NT2/D1 (cell line): ENCODE measurements around the gene FGF11.
A peak's percentile ranks its signal among the peaks of the same experiment; 100 is the strongest.

Experiments used
- DNase-seq: peaks from one replicate; pipeline ENCODE4 v3.0.0-alpha.2; 2011; ENCODE audit warnings: low read depth, low spot score
- H3K27me3 ChIP-seq: 2 replicates; pipeline ENCODE4 v1.6.0; 2011; ENCODE audit warnings: mild to moderate bottlenecking; ENCODE audit not compliant: insufficient read length, insufficient read depth
- H3K36me3 ChIP-seq: 2 replicates; pipeline ENCODE4 v1.6.1; 2011; ENCODE audit warnings: mild to moderate bottlenecking, low read length, mixed read lengths; ENCODE audit not compliant: insufficient read depth, insufficient read length
- H3K4me1 ChIP-seq: 2 replicates; pipeline ENCODE4 v1.5.1; 2011; ENCODE audit not compliant: insufficient read depth, insufficient read length
- H3K4me3 ChIP-seq: 2 replicates; pipeline ENCODE4 v1.5.1; 2011; ENCODE audit warnings: low read depth; ENCODE audit not compliant: insufficient read length
- H3K9ac ChIP-seq: 2 replicates; pipeline ENCODE4 v1.6.0; 2011; ENCODE audit warnings: low read depth; ENCODE audit not compliant: insufficient read length
- H3K9me3 ChIP-seq: 2 replicates; pipeline ENCODE4 v1.5.1; 2011; ENCODE audit warnings: mild to moderate bottlenecking, low read length; ENCODE audit not compliant: insufficient read depth
- SUZ12 ChIP-seq: IDR thresholded peaks from 2 replicates; pipeline ENCODE4 v1.6.1; 2011; ENCODE audit not compliant: insufficient read length, insufficient read depth; ENCODE audit errors: extremely low read depth
- YY1 ChIP-seq: IDR thresholded peaks from 2 replicates; pipeline ENCODE4 v1.6.1; 2011; ENCODE audit not compliant: insufficient read length, insufficient read depth
- ZNF274 ChIP-seq: IDR thresholded peaks from 2 replicates; pipeline ENCODE4 v1.6.1; 2011; ENCODE audit warnings: mild to moderate bottlenecking, low read depth, low read length

Gene FGF11

DNA sequence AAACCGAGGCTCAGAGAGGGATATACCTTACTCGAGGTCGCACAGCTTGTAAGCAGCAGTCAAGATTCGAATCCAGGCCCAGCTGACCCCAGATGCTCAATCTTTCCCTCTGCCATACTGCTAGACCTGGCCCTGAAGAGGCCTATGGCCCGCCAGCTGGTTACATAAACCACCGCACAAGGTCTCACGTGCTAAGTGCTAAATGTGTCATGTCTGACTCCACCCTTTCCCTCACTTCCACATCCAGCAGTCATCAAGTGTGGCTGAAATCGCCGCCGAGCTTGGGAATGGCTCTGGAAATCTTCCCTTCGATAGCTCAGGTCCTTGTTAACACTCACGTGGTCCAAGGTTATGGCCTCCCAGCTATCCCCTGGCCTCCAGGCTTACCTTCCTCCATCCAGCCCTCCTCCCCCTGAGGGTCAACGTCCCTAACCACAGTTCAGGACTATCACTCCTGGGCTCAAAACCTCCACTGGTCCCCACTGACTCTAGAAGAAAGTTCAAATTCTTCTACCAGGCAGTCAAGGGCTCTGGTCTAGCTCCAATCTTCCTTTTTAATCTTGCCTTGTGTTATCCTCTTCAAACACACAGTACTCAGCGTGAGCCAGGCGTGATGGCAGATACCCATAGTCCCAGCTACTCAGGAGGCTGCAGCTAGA lies 36.6 kb downstream of the FGF11 start:
- Histone ChIP-seq H3K27me3 (no peaks in the 10 kb centered on the region), H3K9ac (peak overlapping the region; percentile 9), H3K4me1 (peaks cover 18% of the 10 kb centered on the region), H3K4me3 (no peak overlapping the region), H3K9me3 (no peaks in the 10 kb centered on the region), H3K36me3 (peaks cover 2% of the 10 kb centered on the region)
- no peak for DNase-seq
- TF ChIP-seq SUZ12: no peak

DNA sequence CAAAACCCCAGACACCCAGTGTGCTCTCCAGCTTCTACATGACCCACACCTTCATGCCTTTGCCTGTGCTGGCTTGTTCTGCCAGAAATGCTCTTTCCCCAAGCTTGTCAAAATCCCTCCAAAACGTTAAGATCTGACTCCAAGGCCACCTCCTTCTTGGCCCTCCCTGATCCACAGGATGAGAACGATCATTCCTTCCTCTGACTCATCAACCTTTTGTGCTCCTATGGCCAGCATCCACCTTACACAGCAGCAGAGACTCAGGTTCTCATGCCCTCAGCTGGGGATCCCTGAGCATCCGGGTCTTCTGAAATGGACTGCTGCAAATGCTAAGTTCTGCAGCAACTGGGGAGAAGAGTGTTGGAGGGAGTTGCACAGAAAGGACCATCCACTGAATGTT lies 37.2 kb downstream of the FGF11 start:
- DNase-seq: no peak
- Histone ChIP-seq H3K27me3 (no peaks in the 10 kb centered on the region), H3K36me3 (peaks cover 2% of the 10 kb centered on the region), H3K9ac (peak overlapping the region; percentile 9), H3K9me3 (no peaks in the 10 kb centered on the region), H3K4me1 (peaks cover 18% of the 10 kb centered on the region), H3K4me3 (no peak overlapping the region)
- TF ChIP-seq YY1 (no peak), ZNF274 (no peak), SUZ12 (no peak)

DNA sequence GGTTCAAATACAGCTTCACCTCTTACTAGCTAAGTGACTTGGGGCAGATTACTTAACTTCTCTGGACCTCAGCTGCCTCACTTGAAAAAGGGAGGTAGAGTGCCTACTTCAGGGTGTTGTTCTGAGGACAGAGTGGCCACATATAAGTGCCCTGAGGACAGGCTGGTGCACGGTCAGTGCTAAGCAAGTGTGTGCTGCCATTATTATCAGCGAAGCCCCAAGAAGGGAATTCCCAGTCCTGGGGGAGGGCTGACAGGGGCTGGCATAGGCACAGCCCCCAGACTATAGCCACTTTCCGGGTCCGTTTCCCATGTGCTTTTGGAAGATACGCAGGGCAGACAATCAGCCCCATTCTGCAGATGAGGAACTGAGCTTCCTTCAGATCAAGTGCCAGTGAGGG lies 37.6 kb downstream of the FGF11 start:
- H3K4me3 ChIP-seq: no peak overlapping the region
- TF ChIP-seq ZNF274 (no peak), YY1 (no peak), SUZ12 (no peak)
- peaks cover 18% of the 10 kb centered on the region for H3K4me1 ChIP-seq

DNA sequence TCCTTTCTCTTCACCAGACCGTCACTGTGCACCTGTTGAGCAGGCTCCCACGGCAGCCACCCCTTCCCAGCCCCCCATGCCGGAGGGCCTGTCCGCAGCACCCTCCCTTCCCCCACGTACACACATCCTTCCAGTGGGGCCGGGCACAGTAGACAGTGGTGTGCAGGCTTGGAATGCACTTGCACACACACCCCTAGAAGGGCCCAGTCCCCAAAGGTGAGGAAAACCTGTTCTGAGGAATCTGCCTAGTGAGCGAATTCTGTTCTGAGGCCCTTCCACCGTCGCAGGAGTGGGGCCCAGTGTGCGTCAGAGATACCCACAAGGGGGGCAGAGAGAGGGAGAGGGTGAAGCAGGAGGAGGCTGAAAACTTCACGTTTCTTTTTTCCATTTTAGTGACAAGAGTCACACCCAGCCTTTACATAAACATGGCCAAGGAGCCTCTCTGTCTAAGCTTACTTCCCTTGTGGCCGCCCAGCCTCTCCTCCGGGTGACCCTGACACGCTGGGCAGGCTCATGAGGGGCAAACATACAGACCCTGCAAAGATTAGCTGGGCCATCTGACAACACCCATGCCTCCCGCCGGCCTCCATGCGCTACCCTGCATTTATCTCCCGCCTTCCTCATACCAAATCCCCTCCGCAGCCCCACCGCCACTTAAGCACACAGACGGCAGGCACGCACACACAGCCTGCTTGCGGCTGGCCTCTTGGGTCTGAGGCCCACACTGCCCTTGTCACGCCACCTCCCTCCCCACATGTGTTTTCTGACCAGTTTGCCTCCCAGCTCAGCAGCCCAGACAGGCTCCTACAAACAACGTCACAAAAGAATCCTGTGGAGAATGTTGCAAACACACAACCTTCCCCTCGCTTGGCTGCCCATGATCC lies 38.3 kb downstream of the FGF11 start:
- no peak for DNase-seq
- no peak overlapping the region for H3K4me3 ChIP-seq
- peak overlapping the region; percentile 44 for H3K9ac ChIP-seq
- H3K27me3 ChIP-seq: no peaks in the 10 kb centered on the region
- H3K9me3 ChIP-seq: no peaks in the 10 kb centered on the region
- H3K36me3 ChIP-seq: peaks cover 2% of the 10 kb centered on the region
- peaks cover 18% of the 10 kb centered on the region for H3K4me1 ChIP-seq
- TF ChIP-seq ZNF274: no peak

More for the DNA sequence above, 37.6 kb downstream of the FGF11 start:
- peaks cover 2% of the 10 kb centered on the region for H3K36me3 ChIP-seq
- H3K9me3 ChIP-seq: no peaks in the 10 kb centered on the region
- no peaks in the 10 kb centered on the region for H3K27me3 ChIP-seq
- no peak overlapping the region for H3K9ac ChIP-seq
- no peak for DNase-seq

DNA sequence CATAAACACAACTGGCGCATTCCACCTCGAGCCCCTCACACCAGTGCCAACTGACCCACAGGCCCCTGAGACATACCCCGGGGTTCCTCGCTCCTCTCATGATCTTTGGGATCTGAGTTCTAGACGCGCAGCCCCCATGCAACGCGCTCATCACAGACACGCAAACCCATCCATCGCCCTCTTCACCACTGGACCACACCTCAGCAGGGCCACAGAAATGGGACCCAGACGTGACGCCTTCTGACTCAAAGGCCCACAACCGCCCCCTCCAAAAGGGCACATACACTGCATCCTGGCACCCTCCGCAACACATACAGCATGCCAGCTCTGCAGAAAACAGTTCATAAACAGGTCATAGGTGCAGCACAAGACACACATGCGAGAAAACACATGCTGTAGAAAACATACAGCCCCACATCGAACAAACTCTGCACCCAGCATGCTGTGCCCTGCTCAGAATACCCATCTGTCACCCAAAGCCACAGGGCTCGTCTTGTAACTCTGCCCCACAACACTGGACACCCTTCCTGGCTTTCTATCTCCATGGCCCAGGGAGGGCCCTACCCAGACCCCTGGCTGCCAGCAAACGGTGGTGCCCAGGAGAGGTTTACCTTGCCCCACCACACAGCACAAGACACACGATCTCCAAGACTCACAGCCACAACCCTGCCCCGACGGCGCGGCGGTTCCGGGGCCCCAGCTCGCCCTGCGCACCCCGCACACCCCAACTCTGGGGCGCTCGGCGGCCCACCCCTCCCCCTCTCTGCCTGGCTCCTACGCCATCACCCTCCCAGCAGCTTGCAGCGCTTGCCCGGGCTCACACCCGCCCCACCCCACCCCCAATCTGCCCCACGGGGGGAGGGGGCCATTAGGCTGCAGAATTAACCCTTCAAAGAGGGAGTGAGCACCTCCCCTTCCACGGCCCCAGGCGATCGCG lies 39.2 kb downstream of the FGF11 start:
- no peak for DNase-seq
- Histone ChIP-seq H3K4me1 (peaks cover 18% of the 10 kb centered on the region), H3K9ac (peak overlapping the region; percentile 76), H3K36me3 (peaks cover 2% of the 10 kb centered on the region), H3K27me3 (no peaks in the 10 kb centered on the region), H3K9me3 (no peaks in the 10 kb centered on the region), H3K4me3 (peak overlapping the region; percentile 55)
- TF ChIP-seq YY1 (no peak), ZNF274 (no peak), SUZ12 (no peak)

DNA sequence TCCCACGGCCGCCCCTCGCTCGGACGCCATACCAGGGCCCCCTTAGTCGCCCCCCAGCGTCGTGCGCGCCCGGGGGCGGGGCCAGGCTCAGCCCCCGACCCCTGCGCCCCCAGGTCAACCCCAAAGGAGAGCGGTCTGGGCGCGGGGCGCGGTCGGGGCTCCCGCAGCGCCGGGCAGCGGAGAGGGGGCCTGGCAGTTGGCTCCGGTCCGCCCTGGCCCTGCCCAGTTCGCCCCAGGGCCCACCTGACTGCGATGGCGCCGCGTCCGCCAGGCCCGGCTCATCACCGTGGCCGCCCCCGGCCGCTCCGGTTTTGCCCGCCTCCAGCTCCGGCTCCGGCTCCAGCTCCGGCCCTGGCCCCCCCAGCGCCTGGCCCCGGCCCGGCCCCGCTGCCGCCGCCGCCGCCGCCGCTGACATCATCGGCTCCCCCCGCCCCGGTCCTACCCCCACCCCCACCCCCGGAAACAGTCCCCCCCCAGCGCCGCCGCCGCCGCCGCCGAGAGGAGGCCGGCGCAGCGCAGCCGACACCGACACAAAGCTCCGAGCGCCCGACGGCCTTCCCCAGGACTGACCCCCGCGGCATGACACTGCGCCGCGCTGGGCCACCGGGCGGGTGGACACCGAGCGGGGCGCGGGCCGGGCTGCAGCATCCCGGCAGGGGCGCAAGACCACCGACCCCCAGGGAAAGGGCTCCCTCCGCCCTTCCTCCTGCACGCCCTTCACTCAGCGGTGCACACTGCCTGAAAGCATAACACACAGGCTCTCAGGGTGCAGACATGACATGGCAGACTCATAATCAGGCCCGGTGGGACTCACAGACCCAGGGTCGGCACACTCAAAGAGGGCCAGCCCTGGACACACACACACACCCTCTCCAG lies 40.1 kb downstream of the FGF11 start, which contains the start of gene ZBTB4:
ZBTB4 (minus strand) TSS at position 419 of the 876 bp plus-strand sequence. CDS start 12,830 bp downstream, outside the sequence.
- peaks cover 2% of the 10 kb centered on the region for H3K36me3 ChIP-seq
- H3K4me3 ChIP-seq: peak within 1 kb of the TSS; percentile 55
- no peaks in the 10 kb centered on the region for H3K9me3 ChIP-seq
- peaks cover 18% of the 10 kb centered on the region for H3K4me1 ChIP-seq
- peak within 1 kb of the TSS; percentile 82 for H3K9ac ChIP-seq
- TF ChIP-seq ZNF274 (no peak), SUZ12 (no peak), YY1 (no peak)
- H3K27me3 ChIP-seq: no peaks in the 10 kb centered on the region
- no peak for DNase-seq
